ENCODE results near the gene CDH12.

Gene CDH12

DNA sequence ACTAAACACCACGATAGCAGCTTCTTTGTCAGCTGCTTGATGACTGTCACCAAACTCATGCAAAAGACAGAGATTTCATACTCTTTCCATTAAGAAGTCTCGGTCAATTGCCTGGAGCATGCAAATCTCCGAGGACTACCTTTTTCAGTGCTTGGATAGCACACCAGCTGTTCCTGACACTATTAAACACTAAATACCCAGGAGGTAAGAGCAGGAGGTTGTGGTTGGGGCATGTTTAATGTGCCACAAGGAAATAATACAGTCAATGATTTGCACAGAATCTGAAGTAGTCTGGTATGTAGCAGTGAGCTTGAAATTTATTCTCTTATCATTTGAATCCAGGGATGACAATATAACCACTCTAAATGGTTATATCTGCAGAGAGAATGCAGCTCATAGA lies 996.2 kb downstream of the CDH12 start:
- TF ChIP-seq, protein P1, sequence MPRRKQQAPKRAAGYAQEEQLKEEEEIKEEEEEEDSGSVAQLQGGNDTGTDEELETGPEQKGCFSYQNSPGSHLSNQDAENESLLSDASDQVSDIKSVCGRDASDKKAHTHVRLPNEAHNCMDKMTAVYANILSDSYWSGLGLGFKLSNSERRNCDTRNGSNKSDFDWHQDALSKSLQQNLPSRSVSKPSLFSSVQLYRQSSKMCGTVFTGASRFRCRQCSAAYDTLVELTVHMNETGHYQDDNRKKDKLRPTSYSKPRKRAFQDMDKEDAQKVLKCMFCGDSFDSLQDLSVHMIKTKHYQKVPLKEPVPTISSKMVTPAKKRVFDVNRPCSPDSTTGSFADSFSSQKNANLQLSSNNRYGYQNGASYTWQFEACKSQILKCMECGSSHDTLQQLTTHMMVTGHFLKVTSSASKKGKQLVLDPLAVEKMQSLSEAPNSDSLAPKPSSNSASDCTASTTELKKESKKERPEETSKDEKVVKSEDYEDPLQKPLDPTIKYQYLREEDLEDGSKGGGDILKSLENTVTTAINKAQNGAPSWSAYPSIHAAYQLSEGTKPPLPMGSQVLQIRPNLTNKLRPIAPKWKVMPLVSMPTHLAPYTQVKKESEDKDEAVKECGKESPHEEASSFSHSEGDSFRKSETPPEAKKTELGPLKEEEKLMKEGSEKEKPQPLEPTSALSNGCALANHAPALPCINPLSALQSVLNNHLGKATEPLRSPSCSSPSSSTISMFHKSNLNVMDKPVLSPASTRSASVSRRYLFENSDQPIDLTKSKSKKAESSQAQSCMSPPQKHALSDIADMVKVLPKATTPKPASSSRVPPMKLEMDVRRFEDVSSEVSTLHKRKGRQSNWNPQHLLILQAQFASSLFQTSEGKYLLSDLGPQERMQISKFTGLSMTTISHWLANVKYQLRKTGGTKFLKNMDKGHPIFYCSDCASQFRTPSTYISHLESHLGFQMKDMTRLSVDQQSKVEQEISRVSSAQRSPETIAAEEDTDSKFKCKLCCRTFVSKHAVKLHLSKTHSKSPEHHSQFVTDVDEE (CRISPR knock-in tag; IDR thresholded peaks at IDR 0.05): no peak
- TF ChIP-seq, protein P2, sequence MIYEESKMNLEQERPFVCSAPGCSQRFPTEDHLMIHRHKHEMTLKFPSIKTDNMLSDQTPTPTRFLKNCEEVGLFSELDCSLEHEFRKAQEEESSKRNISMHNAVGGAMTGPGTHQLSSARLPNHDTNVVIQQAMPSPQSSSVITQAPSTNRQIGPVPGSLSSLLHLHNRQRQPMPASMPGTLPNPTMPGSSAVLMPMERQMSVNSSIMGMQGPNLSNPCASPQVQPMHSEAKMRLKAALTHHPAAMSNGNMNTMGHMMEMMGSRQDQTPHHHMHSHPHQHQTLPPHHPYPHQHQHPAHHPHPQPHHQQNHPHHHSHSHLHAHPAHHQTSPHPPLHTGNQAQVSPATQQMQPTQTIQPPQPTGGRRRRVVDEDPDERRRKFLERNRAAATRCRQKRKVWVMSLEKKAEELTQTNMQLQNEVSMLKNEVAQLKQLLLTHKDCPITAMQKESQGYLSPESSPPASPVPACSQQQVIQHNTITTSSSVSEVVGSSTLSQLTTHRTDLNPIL (CRISPR knock-in tag; IDR thresholded peaks at IDR 0.05; ENCODE audit: low read depth): no peak
- TF ChIP-seq, protein P3, sequence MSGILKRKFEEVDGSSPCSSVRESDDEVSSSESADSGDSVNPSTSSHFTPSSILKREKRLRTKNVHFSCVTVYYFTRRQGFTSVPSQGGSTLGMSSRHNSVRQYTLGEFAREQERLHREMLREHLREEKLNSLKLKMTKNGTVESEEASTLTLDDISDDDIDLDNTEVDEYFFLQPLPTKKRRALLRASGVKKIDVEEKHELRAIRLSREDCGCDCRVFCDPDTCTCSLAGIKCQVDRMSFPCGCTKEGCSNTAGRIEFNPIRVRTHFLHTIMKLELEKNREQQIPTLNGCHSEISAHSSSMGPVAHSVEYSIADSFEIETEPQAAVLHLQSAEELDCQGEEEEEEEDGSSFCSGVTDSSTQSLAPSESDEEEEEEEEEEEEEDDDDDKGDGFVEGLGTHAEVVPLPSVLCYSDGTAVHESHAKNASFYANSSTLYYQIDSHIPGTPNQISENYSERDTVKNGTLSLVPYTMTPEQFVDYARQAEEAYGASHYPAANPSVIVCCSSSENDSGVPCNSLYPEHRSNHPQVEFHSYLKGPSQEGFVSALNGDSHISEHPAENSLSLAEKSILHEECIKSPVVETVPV (CRISPR knock-in tag; IDR thresholded peaks at IDR 0.05): no peak
- TF ChIP-seq PPARA (CRISPR knock-in tag; IDR thresholded peaks at IDR 0.05; ENCODE audit: borderline replicate concordance): no peak
- TF ChIP-seq, protein P4, sequence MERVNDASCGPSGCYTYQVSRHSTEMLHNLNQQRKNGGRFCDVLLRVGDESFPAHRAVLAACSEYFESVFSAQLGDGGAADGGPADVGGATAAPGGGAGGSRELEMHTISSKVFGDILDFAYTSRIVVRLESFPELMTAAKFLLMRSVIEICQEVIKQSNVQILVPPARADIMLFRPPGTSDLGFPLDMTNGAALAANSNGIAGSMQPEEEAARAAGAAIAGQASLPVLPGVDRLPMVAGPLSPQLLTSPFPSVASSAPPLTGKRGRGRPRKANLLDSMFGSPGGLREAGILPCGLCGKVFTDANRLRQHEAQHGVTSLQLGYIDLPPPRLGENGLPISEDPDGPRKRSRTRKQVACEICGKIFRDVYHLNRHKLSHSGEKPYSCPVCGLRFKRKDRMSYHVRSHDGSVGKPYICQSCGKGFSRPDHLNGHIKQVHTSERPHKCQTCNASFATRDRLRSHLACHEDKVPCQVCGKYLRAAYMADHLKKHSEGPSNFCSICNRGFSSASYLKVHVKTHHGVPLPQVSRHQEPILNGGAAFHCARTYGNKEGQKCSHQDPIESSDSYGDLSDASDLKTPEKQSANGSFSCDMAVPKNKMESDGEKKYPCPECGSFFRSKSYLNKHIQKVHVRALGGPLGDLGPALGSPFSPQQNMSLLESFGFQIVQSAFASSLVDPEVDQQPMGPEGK (CRISPR knock-in tag; IDR thresholded peaks at IDR 0.05; ENCODE audit: borderline replicate concordance): no peak

DNA sequence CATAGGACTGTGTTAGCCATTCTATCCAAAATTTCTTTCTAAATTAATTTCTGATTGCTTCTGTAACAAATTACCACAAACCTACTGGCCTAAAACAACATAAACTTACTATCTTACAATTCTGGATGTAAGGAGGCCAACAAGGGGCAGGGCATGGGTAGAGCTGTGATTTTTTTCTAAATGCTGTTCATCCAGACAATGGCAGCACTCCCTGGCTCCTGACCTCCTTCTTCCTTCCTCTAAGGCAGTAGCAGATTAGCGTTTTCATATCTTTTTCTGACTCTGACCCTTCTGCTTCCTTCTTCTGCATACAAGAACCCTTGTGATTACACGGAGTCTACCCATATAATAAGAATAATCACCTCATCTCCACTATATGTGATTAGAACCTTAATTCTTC lies 1005.8 kb downstream of the CDH12 start:
- ATAC-seq: no peak

More for the DNA sequence above, 996.2 kb downstream of the CDH12 start:
- no peak for ATAC-seq

More for the DNA sequence above, 1005.8 kb downstream of the CDH12 start:
- TF ChIP-seq ISL1 (CRISPR knock-in tag; IDR thresholded peaks at IDR 0.05): no peak
- no peak for TF ChIP-seq RARB (CRISPR knock-in tag; IDR thresholded peaks at IDR 0.05)
- TF ChIP-seq ARNTL (CRISPR knock-in tag; IDR thresholded peaks at IDR 0.05; ENCODE audit: borderline replicate concordance, low read depth): no peak
- no peak for TF ChIP-seq ZFP3 (CRISPR knock-in tag; IDR thresholded peaks at IDR 0.05)
- no peak for TF ChIP-seq ZNF8 (CRISPR knock-in tag; IDR thresholded peaks at IDR 0.05)
- TF ChIP-seq OSR1 (CRISPR knock-in tag; IDR thresholded peaks at IDR 0.05): no peak
- TF ChIP-seq ZFP30 (CRISPR knock-in tag; IDR thresholded peaks at IDR 0.05): no peak
- TF ChIP-seq, protein P1 (CRISPR knock-in tag; IDR thresholded peaks at IDR 0.05): no peak
- no peak for TF ChIP-seq ZNF565 (CRISPR knock-in tag; conservative IDR thresholded peaks at IDR 0.05; ENCODE audit: low read depth)
- TF ChIP-seq, protein P5, sequence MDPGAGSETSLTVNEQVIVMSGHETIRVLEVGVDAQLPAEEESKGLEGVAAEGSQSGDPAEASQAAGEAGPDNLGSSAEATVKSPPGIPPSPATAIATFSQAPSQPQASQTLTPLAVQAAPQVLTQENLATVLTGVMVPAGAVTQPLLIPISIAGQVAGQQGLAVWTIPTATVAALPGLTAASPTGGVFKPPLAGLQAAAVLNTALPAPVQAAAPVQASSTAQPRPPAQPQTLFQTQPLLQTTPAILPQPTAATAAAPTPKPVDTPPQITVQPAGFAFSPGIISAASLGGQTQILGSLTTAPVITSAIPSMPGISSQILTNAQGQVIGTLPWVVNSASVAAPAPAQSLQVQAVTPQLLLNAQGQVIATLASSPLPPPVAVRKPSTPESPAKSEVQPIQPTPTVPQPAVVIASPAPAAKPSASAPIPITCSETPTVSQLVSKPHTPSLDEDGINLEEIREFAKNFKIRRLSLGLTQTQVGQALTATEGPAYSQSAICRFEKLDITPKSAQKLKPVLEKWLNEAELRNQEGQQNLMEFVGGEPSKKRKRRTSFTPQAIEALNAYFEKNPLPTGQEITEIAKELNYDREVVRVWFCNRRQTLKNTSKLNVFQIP (CRISPR knock-in tag; IDR thresholded peaks at IDR 0.05; ENCODE audit: borderline replicate concordance, low read depth): no peak
- no peak for TF ChIP-seq CSDC2 (CRISPR knock-in tag; IDR thresholded peaks at IDR 0.05)
- no peak for TF ChIP-seq PPARA (CRISPR knock-in tag; IDR thresholded peaks at IDR 0.05; ENCODE audit: borderline replicate concordance)
- no peak for TF ChIP-seq TOX (CRISPR knock-in tag; IDR thresholded peaks at IDR 0.05; ENCODE audit: borderline replicate concordance)
- TF ChIP-seq TCF4 (CRISPR knock-in tag; IDR thresholded peaks at IDR 0.05; ENCODE audit: borderline replicate concordance): no peak
- TF ChIP-seq, protein P4 (CRISPR knock-in tag; IDR thresholded peaks at IDR 0.05; ENCODE audit: borderline replicate concordance): no peak
- TF ChIP-seq, protein P3 (CRISPR knock-in tag; IDR thresholded peaks at IDR 0.05): no peak
